Stimulated activated CD4-positive, alpha-beta T cell treated with anti-CD3 and anti-CD28 coated beads, TNF-alpha, amount 100 ng/mL, for 4 hours (primary cell): ENCODE measurements around the gene LRRN2.
"Not testable (repeated sequence)": the region's sequence is repeated elsewhere in the genome, so short reads cannot be mapped to it uniquely, and the experiment has no call there.

ENCODE experiments used
- DNase-seq, 3 experiments: peaks; one replicate each; pipeline ENCODE4 v3.0.0-alpha.2; 2020; ENCODE audit warnings: low read depth in 3 of 3

The LRRN2 gene

DNA sequence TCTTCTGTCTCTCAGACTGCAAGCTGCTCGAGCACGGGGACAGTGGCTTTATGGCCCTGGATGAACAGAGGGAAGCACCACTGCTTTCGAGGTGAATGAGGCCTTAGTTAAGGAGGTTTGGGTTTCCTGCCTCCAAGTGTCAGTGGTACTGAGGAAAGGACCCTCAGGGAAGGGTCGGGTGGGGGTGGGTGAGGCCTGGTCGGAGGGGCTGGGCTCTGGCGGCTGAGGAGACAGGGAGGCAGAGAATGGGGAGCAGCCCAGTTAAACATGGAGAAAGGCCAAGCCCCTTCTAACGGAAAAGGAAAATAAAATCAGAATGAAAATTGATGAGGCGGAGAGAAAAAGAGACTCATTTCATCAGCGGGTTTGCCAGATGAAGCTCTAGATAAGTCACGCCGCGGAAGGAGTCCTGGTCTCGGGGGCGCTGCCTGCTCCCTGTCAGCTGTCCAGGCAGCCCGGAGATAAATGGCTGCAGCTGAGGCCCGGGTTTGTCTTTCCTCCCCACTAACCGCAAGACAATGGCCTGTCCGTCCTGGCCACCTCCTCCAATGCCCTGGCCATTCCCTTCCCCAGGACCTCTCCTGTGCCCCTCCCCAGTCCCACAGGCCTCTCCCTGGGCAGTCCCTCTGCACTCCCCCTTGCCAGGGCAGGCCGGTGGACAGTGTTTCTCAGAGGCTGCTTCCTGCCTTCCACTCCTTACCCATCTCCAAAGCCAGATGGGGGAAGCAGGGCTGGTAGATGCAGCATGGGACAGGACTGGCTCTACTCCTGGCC lies 55.2 kb downstream of the LRRN2 start:
- no peak for DNase-seq

DNA sequence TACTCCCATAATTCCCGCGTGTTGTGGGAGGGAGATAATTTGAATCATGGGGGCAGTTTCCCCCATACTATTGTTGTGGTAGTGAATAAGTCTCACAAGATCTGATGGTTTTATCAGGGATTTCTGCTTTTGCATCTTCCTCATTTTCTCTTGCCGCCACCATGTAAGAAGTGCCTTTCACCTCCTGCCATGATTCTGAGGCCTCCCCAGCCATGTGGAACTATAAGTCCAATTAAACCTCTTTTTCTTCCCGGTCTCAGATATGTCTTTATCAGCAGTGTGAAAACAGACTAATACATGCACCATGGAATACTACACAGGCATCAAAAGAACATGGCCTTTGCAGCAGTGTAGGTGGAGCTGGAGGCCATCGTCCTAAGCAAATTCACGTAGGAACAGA lies 56.1 kb downstream of the LRRN2 start:
- not testable (repeated sequence) for DNase-seq

DNA sequence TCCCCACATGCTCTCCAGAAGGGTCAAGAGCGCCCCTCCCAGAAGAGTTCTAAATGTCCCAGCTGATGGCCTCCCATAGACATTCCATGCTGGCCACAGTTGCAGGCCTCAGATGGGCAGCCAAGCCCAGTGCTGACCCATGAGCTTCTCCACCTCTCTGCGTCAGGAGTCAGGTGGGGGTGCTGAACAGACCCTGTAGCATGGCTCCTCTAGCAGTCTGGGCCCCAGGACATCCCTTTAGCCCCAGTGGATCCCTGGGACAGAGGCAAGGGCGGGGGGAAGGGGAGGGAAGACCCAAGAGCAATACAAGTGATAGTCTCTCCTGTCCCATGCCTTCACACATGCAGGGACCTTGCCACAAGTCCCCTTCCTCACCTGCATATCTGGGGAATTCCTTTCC lies 56.7 kb downstream of the LRRN2 start:
- no peak for DNase-seq

DNA sequence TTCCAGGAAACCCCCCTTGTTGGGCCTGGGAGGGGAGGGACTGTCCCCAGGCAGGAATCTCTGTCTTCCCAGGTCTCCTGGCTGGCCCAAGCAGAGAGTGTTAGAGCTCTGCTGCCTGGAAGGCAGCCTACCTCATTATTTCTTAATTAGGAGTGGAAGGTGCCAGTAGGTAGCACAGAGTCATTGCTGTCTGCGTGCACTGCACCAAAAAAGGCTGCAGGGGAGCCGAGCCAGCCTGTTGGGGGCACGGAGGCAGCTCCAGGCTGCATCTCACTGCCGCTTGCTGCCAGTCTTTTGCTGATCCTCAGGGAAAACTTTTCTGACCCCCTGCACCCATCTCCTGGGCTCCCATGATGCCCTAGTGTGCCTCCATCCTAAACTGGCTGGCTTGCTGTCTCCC lies 58.1 kb downstream of the LRRN2 start:
- no peak for DNase-seq

DNA sequence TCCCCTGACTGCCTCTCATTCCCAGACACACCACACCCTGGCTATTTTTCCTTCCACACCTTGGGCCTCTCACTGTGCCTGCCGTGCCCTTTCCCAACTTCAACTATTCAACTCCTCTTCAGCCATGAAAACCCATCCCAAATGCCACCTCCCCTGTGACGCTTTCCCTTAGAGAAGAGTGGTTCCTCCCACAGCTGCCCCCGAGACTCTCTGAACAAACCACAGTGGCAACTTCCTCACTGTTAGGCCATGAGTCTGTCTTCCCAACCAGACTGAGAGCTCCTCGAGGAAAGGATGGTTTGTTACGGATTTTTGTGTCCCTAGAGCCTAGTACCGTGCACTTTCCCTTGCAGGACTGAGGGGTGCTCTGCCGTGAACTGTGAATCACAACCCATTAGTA lies 59.2 kb downstream of the LRRN2 start:
- DNase-seq: no peak

DNA sequence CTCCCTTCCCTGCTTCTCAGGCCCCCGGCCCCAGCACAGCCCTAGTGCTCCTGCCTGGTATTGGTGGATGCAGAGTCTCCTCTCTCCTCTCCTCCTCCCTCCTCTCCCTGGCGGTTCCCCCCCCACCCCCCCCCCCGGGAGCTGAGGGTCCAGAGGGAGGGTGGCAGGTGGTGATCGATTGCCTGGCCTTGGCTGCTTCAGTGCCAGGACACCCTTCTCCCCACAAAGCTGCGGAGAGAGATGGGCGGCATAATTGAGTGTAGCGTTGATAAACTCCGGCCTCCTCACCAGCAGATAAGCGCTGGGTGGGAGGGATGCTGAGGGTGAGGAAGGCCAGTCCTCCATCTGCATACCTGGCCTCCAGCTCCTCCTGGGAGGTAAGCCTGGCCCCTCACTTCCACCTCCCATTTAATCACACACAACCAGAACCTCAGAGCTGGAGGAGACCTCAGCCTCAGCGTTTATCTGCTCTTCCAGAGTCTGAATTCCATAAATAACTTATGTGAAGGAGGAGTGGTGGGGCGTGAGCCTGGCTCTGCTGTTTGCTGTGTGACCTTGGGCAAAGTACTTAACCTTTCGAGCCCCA lies 60.8 kb downstream of the LRRN2 start:
- no peak for DNase-seq

DNA sequence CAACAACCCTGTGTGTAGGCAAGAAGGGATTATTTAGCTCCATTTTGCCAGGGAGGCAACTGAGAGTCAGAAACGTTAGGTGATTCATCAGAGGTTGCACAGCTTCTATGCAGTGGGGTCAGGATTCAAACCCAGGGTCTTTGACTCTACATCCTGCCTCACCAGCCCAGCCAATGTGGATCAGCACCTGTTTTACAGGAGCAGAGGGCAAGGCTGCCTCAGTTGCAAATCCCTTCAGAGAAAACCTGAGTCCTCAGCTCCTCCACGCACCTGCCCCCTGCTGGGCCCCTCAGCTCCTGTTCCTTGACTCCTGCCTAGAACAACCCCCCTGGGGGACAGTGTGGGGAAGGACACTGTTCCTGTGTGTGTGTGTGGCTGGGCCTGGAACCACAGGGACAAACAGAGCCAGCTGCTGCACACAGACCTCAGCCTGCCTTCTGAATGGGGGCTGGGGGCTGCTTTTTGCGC lies 61.6 kb downstream of the LRRN2 start:
- no peak for DNase-seq

DNA sequence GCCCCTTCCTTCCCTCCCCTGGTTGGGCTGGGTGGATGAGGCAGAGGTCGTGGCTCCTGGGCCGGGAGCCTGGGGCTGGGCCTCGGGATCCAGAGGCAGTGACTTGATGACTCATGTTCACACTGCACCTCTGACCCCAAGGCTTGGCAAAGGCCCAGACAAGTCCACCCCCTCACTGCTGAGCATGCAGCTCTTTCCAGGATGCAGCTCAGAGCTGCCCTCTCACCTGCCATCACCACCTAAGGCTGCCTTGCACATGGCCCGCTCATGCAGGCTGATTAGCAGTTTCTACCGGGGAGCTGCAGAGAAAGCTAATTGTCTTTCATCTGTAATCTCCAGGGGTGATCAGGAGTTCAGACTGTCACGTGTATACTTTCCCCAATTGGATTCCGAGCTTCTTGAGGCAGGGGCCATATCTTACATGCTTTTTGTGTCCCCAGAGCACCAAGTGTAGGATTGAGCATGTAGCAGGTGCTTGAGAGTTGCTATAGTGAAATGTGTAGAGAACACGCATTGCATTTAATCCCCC lies 62.1 kb downstream of the LRRN2 start:
- DNase-seq: no peak

DNA sequence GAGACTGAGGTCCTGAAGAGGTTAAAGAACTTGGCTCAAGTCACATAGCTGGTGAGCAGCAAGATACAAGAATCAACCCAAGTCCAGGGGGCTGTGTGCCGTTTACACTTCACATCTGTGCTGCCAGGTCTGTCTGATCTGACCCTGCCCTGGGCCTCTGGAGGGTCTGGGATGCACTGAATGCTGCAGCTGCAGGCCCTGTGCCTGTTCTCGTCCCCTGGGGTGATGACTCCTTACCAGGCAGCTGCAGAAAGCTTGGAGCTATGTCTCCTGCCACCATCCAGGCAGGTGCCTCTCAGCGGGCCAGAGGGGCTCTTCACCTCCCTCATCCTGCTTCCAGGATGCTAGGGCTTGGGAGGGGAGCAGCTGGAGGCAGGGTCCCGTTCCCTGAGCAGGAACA lies 63.5 kb downstream of the LRRN2 start:
- DNase-seq: no peak

DNA sequence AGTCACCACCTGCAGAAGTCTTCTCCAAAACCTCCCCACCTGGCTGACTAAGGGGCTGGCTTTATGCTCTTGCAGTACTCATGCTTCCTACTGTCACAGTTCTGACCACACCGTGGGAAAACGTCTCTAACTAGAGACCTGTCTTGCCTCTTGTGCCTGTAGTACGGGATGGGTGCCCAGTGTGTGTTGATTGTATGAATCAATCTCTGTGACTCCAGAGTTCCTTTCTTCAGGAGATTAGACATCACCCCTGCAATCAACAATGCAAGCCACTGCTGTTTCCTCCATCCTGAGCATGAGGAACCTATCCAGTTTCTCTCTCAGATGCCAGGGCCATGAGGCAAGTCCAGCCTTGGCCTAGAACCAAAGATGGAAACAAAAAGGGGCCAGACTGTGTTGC lies 64.1 kb downstream of the LRRN2 start:
- DNase-seq: no peak

DNA sequence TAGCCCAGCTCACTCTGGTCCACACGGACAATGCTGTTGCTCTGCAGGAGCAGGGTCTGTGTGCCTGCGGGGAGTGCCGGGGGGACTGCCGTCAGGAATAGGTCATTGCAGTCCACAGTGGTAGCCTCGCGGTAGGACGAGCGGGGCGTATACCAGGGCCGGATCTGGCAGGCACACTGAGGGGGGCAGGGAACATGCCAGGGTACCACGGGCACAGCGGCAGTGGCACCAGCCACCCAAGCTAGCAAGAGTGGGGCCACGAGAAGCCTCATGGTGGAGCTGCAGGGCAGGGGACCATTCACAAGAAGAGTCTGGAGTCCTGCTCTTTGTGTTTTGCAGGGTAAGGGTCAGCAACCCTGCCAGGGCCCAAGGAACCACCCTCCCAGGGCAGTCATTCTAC lies 65.8 kb downstream of the LRRN2 start:
- DNase-seq: no peak

DNA sequence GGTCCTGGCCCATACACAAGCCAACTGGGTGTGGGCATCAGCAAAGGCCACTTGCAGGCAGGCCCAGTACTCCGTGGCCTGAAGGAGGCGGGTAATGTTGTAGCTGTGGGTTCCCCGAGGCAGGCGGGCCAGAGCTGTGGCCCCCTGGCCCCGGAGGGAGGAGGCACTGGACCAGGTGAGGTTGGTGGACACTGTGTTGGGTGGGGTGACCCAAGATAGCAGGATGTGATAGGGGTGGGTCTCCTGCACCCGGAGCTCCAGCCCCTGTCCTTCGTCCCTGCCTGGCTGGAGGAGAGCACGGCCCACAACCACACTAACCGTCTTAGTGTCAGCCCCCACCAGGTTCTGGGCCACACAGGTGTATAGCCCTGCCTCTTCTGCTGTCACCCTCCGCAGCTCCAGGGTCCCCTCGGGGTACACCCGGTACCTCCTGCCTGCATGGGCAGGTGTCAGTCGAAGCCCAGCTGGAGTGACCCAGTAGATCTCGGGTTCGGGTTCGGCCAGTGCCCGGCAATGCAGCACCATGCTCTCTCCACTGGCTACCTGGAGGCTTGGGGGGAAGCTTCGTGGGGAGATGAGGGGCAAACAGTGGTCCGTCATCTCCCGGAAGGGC lies 67.3 kb downstream of the LRRN2 start:
- no peak for DNase-seq

DNA sequence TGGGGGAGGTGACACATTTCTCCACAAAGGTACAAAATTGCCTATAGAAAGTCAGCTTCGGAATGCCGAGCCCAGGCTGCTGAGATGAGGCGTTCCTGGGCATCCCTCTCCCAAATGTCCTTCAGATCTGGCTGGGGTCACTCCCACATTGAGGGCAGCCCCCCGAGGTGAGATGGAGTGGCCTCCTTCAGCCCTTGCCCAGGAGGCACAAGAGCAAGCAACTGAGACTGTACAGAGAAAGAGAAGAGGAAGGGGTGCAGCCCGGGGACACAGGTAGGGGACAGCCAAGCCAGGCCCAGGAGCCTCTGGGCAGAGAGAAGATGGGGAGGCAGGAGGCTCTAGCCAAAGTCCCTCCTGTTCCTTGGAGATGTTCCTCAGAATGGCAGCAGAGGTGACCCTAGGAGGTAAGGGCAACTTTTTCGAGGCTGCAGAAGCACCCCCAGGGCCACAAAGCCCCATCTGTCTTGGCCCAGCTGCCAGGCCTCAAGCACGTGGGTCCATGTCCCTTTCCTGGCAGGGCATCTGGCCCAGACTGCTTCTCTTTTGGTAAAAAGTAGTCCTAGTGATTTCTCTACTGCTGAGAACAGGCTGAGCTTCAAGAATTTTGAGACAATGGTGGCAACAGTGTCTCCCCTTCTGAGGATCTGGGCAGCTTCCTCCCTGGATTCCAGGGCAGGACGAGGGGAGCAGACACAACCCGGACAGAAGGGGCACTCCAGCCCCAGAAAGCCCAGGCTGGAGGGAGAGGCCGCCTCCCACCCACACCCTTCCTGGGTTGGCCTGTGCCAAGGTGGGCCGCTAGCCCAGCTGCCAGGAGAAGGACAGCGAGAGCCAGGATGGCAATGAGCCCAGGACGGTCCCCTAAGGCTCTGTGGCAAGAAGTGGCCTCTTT lies 68.0 kb downstream of the LRRN2 start:
- no peak for DNase-seq

DNA sequence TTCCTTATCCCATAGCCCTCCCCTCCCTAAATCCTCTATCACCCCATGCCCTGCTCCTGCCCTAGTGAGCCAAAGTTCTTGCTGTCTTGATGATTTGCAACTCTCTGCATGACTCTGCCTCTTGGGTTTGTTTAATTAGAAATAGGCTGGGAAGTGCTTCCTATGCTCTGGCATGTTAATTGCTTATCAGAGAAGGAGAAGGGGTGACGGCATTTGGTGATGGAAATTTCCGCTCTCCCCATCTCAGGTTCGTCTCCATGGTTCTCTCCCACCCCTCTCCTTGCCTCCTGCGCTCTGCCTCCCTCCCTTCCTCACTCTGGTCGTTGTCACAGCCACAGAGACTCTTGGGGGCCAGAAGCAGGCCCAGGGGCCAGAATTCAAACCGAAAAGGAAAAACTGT lies 68.9 kb downstream of the LRRN2 start:
- DNase-seq: no peak

DNA sequence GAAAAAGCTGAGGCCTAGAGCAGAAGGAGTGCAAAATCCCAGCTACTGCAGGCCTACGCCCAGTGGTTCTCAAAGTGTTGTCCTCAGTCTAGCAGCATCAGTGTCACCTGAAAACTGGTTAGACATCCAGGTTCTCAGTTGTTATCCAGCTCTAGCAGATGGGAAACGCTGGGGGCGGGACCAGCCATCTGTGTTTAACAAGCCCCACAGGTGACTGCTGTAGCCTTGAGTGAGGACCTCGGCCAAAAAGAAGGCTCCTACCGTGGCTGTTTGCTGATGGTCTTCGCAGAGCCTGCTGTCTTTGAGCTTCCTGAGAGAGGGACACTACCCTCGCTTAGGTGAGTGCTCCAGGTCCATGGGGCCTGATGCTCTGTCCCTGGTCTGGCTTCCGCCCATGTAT lies 69.7 kb downstream of the LRRN2 start:
- DNase-seq: no peak

DNA sequence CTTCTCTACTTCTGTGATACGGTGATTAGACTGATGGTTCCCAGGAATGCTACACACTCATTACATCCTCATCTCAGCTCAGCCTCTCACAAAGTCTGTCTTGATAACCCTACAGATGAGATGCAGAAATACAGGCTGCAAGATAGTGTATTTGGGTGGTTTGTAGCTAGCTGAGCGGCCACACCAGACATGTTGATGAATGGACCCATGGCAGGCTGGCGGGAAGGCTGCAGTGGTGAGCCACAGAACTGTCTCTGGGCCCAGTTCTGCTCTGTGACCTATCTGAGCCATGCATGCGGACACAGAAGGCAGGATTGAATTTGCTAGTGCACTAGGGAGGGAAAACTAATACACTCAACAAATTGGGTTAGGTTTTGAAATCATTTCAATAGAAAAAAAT lies 71.9 kb downstream of the LRRN2 start:
- no peak for DNase-seq

DNA sequence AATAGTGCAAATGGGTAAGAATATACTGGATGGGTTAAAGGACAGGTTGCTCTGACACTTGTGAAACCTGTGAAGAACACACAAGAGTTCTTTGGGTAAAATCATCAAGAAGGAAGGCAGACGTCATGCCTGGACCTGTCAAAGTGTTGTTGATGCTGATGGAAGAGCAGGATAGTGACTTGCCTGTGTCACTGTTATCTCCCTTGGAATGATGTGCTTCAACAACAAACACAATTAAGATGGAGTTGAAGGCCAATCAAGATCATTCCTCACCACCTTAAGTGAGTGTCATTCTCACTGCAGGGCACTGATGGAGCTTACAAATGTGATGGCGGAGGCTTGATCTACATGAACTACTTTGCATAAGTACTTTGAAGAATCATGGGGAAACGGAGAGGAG lies 73.2 kb downstream of the LRRN2 start:
- no peak for DNase-seq

DNA sequence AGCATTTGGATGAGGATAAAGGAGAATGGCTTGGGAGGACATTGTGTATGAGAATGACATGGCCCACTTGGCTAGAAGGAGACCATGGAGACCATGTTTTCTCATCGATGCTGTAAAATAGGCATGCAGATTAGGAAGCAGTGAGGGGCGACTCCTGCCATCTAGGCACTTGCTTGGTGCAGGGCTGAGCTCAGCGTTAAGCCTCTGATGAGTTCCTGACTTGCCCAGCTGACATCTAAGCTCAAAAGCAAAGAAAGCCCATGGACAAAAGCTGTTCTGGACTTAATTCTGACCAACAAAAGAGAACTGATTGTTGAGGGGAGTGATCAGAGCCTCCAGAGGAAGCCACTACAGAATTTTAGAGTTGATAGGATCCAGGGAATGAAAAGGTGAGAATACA lies 74.5 kb downstream of the LRRN2 start:
- DNase-seq: no peak

DNA sequence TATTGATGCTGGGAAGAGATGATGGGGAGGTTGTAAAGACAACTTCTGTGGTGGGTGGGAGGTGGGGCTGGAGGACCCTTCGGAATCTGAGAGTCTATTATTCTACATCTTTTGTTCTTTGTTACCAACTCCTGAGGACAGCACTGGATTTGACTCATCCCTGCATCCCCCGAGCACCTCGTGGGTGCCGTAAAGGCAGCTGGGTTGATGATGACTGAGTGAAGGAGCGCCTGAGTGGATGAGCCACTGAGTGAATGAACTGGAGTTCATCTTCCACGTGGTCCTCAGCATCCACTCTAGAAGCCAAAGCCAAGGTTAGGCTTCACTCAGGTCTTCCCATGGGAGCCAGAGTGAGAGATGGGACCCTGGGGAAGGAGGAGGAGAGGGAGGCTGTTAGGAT lies 77.6 kb downstream of the LRRN2 start:
- no peak for DNase-seq

DNA sequence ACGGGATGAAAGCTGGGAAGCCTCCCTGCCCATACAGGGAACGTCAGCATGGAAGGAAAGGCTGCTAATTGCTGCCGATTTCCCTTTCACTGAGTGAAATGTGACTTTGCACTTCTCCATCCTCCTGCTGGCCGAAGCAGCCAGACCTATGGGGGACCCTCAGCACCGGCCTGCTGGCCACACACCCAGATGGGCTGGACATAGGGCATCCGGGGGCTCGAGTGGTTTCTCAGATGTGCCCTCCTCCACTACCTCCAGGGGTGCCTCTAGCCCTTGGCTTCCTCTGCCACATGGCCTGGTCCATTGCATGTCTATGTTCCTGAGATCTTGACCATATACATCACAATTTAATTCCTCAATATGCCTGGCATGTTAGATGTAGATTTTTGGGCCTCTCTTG lies 79.7 kb downstream of the LRRN2 start:
- DNase-seq: no peak

DNA sequence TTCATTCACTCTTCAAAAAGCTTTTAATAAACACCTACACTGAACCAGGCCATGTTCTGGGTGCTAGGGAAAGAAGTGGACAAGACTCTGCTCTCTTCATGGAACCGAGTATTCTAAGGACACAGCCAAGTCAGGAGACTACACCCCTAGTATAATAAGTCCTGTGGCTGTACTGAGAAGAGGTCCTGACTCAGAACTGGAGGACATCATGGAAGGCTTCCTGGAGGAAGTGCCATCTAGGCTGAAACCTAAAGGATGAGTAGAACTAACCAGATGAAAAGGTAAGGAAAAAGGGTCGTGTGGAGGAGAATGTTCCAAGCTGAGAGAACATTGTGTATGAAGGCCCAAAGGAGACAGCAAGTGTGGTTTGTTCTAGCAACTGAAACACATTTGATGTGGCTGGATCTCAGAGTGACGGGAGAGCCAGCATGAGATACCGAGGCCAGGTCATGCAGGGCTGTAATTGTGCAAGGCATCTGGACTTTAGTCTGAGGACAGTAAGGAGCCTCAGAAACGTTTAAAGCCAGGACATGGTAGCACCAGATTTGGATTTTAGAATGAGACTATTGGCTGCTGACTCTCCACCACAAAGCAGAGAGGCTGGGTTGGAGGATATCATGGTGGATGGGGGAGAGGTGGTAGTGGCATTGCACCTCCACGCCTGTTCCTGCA lies 82.5 kb downstream of the LRRN2 start:
- no peak for DNase-seq
